ENCODE results near the gene LITAFD.

LITAFD gene

DNA sequence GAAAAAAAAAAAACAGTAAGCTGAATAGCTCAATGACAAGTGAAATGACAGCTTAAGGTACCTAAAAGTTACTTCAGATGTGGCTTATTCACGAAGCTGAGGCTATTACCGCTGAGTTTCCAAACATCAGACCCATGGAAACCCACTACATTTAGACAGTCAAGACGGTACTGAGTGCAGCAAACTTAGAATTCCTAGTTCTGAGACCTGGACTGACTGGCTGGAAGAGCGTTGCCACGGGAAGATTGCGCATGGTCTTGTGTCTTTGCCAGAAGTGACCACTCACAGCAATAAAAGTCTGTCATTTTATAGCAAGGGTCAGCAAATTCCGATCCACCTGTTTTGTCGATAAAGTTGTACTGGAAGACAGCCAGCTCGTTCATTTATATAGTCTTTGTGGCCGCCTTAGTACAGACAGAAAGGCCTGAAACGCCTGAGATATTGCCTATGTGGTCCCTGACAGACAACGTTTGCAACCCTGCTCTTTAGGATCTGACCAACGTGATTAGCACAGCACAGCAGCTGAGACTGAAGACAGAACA is 19.2 kb downstream of the LITAFD start:
- no peak overlapping the region for H3K4me3 ChIP-seq (ENCODE audit: low read length)
- TF ChIP-seq, protein P1, sequence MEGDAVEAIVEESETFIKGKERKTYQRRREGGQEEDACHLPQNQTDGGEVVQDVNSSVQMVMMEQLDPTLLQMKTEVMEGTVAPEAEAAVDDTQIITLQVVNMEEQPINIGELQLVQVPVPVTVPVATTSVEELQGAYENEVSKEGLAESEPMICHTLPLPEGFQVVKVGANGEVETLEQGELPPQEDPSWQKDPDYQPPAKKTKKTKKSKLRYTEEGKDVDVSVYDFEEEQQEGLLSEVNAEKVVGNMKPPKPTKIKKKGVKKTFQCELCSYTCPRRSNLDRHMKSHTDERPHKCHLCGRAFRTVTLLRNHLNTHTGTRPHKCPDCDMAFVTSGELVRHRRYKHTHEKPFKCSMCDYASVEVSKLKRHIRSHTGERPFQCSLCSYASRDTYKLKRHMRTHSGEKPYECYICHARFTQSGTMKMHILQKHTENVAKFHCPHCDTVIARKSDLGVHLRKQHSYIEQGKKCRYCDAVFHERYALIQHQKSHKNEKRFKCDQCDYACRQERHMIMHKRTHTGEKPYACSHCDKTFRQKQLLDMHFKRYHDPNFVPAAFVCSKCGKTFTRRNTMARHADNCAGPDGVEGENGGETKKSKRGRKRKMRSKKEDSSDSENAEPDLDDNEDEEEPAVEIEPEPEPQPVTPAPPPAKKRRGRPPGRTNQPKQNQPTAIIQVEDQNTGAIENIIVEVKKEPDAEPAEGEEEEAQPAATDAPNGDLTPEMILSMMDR (conservative IDR thresholded peaks at IDR 0.05; ENCODE audit: low read depth, low read length) = no peak
- no peak for DNase-seq (ENCODE audit: low read depth)

GRCh38 chr16:8903004-8903403 is 20.9 kb downstream of the LITAFD start:
- TF ChIP-seq, protein P1 (conservative IDR thresholded peaks at IDR 0.05; ENCODE audit: low read depth, low read length) = no peak
- no peak overlapping the region for H3K4me3 ChIP-seq (ENCODE audit: low read length)
- DNase-seq (ENCODE audit: low read depth) = no peak

- no peak overlapping the region for H3K4me3 ChIP-seq (ENCODE audit: low read length)
- TF ChIP-seq, protein P1 (conservative IDR thresholded peaks at IDR 0.05; ENCODE audit: low read depth, low read length) = no peak
- DNase-seq (ENCODE audit: low read depth) = no peak
Measured at GRCh38 chr16:8904018-8904430, 21.9 kb downstream of the LITAFD start.

DNA sequence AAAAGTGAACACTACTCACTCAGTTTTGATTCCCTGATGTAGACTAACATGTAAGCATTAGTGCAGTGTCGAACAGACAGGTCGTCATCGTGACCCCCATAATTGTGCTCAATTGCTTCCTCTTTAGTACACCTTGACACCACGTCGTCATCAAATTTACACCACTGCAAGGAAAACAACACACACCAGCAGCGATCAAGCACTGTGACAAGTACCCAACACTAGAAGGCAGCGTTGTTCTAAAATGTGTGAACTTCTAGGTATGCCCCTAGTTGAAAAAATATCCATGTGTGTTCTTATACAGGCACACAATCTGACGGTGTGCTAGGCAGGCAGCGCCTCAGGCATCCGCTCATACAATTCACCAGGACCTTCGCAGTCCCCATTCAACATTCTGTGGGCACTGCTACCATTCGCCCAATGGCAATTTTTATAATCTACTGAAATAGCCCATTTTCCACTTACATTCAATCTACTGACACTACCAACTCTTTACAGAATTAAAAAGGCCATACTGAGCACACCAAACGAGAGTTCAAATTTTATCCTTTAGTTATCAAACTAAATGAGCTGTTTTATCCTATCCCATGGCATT is 23.1 kb downstream of the LITAFD start:
- DNase-seq (ENCODE audit: low read depth) = no peak
- TF ChIP-seq, protein P1 (conservative IDR thresholded peaks at IDR 0.05; ENCODE audit: low read depth, low read length) = peak; percentile 71
- H3K4me3 ChIP-seq (ENCODE audit: low read length) = no peak overlapping the region

GRCh38 chr16:8905795-8906591 is 23.8 kb downstream of the LITAFD start:
- H3K4me3 ChIP-seq (ENCODE audit: low read length) = no peak overlapping the region
- TF ChIP-seq, protein P1 (conservative IDR thresholded peaks at IDR 0.05; ENCODE audit: low read depth, low read length) = peak; percentile 40
- no peak for DNase-seq (ENCODE audit: low read depth)

DNA sequence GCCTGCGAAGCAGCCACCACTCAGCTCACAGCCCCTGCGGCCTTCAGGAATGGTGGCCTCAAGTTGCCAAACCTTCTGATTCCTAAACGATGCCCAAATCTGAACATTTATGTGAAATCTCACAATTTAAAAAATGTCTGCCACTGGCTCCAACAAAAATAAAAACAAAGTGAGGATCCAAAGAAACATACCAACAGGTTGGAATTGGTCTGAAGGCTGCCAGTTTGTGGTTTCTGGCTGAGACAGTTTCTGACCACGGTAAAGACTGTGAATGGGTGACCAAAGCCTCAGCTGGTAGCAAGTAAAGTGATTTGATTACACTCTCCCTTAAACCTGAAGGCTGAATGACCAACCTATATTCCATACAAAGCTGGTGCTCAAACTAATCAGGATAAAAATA is 24.9 kb downstream of the LITAFD start:
- TF ChIP-seq, protein P1 (conservative IDR thresholded peaks at IDR 0.05; ENCODE audit: low read depth, low read length) = no peak
- H3K4me3 ChIP-seq (ENCODE audit: low read length) = no peak overlapping the region
- DNase-seq (ENCODE audit: low read depth) = no peak

Data from retinal pigment epithelial cell (primary cell).